Retinal pigment epithelial cell (primary cell): ENCODE results near the gene CAPZB.

Source experiments
- DNase-seq: peaks from one replicate; pipeline ENCODE4 v3.0.0-alpha.2; 2010; ENCODE audit warnings: low read depth
- H3K4me3 ChIP-seq: 2 replicates; pipeline ENCODE4 v1.5.1; 2011; ENCODE audit warnings: mild to moderate bottlenecking, low read length, control low read depth, moderate library complexity
- TF ChIP-seq, protein P1 (sequence below): conservative IDR thresholded peaks from 2 replicates; pipeline ENCODE4 v1.5.1; 2011; ENCODE audit warnings: low read depth, low read length, control low read depth, inconsistent platforms

CAPZB gene

DNA sequence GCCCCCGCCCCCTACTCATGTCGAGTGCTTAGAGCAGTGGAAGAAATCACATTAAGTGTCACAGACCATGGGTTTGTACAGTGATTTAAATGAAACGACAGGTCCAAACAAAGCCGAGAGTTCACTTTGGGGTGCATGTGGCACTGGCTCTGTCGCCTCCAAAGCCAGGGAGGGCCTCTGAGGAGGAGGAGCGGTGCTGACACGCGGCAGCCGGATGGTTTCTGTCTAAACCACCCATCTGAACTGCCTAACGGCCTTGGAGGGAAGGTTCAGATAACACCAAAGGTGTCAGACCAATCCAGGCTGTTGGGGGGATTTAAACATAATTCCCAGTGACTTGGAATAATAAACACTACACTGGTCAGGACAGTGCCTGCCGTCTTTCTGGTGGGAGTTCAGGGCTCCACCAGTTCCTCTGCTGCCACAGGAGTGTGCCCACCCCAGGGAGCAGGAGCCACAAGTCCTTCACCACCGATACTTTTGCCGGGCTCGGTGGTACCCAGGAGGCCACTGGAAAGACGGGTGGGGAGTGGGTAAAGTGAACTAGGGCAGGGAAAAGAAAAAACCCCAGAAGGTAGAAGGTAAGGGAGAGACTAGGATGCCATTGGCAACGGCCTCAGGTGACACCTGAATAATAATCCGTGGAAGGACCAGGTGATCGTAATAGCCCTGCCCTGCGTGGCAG, 95.0 kb downstream of the CAPZB start:
- TF ChIP-seq, protein P1, sequence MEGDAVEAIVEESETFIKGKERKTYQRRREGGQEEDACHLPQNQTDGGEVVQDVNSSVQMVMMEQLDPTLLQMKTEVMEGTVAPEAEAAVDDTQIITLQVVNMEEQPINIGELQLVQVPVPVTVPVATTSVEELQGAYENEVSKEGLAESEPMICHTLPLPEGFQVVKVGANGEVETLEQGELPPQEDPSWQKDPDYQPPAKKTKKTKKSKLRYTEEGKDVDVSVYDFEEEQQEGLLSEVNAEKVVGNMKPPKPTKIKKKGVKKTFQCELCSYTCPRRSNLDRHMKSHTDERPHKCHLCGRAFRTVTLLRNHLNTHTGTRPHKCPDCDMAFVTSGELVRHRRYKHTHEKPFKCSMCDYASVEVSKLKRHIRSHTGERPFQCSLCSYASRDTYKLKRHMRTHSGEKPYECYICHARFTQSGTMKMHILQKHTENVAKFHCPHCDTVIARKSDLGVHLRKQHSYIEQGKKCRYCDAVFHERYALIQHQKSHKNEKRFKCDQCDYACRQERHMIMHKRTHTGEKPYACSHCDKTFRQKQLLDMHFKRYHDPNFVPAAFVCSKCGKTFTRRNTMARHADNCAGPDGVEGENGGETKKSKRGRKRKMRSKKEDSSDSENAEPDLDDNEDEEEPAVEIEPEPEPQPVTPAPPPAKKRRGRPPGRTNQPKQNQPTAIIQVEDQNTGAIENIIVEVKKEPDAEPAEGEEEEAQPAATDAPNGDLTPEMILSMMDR: no peak
- H3K4me3 ChIP-seq: no peak overlapping the region
- DNase-seq: no peak

DNA sequence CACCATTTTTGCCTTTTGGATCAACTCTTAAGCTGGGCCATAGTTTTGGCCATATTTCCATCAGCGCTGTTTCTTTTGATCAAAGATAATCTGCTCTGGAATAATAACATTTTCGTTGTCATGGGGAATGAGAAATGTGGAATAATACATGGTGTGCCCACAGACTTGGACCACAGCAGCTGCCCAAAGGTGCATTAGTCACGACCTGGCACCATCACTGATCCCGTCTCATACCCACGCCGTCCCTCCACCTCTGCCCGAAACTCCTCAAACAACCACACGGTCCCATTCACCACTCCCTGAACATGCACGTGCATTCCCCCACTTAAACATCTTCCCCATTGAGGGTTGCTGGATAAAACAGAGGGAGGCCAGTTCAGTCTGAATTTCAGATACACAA, 96.4 kb downstream of the CAPZB start:
- TF ChIP-seq, protein P1: no peak
- no peak for DNase-seq
- no peak overlapping the region for H3K4me3 ChIP-seq

DNA sequence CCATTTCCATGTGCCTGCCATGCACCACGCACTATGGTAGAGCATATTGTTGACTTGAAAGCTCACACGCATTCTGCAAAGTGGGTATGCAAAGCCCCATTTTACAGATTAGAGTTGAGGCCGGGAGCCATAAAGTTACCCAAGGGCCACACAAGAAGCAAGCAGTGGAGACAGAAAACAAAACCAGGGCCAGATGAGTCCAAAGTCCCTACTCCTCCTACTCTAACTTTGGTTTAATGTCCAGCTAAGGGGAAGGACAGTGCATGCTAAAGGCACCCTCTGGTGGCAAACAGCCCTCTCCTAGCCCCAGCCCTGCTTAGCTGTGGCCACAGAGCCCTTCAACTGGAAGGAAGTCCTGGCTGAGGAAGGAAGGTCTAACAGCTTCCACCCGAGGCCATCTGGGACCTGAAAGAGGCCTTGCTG, 98.3 kb downstream of the CAPZB start:
- TF ChIP-seq, protein P1: no peak
- no peak overlapping the region for H3K4me3 ChIP-seq
- no peak for DNase-seq

DNA sequence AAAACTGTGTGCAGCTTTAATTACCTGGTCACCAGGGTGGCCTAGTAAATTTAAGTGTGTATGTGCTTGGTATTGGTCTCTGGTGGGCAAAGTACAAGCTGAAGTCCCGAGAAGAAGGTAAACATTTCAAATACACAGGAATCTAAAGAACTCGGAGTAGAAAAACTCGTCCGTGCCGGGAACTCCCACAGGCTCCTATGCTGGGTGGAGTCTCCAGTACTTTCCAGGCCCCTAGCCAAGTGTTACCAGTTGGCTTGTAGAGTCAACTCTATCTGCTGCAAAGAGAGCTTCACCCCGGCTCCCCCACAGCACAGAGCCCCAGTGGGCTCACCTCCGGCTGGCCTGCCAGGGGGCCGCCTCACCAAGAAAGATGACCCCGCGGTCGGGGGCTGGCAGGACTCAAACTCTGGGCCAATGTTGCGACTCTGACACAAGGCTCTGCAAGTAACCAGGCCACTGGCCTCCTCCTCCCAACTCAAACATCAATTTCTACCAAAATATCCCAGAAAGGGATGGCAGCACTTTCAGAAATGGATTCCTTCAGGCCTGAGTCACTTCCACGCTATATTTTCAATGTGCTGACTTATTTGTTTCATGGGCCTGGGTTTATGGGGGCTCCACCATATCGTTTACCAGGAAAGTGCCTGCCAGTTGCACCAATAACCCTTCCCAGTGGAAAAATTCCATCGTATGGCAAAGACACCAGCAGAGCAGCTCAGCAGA, 99.3 kb downstream of the CAPZB start:
- H3K4me3 ChIP-seq: no peak overlapping the region
- TF ChIP-seq, protein P1: no peak
- DNase-seq: no peak

DNA sequence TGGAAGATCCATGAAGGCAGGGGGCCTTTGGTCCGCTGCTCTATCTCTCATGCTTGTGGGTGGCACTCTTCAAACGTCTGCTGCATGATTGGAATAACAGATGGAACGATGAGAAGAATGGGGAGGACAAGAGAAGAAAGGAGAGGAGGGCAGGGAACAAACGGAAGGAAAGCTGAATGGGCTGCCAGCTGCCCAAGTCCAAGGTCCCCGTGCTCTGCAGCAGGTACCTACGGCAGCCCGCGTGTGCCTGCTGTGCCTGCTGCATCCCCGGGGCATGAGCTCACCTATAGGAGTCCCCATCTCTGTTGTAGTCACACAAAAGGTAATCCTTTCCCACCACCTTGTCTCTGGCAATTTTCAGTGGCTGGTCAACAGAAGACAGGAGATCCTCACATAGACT, 100.1 kb downstream of the CAPZB start:
- DNase-seq: no peak
- H3K4me3 ChIP-seq: no peak overlapping the region
- TF ChIP-seq, protein P1: no peak

DNA sequence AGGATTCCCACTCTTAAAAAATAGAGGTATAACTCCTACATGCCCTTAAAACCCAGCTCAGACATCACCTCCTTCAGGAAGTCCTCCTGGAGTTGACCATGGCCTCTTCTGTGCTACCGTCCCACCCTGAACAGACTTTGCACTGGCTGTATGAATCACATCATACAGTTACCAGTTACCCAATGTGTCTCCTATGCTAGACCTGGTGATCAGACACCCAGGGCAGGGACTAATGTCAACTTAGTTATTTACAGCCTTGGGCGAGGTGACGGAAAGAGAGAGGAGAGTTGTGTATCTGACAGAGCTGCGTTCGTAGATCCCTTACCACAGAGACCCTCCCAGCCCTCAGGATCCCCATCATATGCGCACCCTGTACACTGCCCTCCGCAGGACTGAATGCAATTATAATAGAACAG, 100.6 kb downstream of the CAPZB start:
- TF ChIP-seq, protein P1: no peak
- DNase-seq: no peak
- no peak overlapping the region for H3K4me3 ChIP-seq

DNA sequence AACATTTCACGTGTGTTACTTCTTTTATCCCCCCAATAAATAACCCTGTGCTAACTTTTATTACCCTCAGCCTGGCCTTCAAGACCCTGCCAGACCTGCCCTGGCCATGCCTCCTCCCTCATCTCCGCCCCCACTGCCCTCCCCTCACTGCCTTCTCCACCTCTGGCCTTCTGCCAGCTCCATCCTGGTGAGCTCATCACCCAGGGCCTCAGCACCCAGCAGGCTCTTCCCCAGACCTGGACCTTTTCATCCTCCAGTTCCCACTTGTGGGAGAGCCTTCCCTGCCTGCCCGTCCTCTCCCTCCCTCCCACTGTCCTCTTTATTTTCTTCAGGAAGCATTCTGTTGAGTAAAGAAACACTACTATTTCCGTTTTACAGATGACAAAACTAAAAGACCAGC, 101.2 kb downstream of the CAPZB start:
- H3K4me3 ChIP-seq: no peak overlapping the region
- no peak for DNase-seq
- TF ChIP-seq, protein P1: no peak
